HEK293T (cell line): ENCODE data around the gene USP5.

Source experiments
- CTCF ChIA-PET: fragments of 350-600 bp; formaldehyde crosslinking; extraction: SDS; loops from one replicate; lab custom pipeline; 2021; ENCODE audit warnings: antibody characterized with exemption, inconsistent platforms; lab: Yijun Ruan, JAX
- POLR2A ChIA-PET: fragments of 350-600 bp; formaldehyde crosslinking; extraction: SDS; loops from one replicate; lab custom pipeline; 2020; ENCODE audit warnings: antibody characterized with exemption, inconsistent platforms; lab: Yijun Ruan, JAX
- DNase-seq: peaks from one replicate; pipeline ENCODE4 v3.0.0; 2012; ENCODE audit warnings: mixed read lengths; ENCODE audit errors: extremely low spot score
- ARNT ChIP-seq: fragments of 450-650 bp; IDR thresholded peaks from 2 replicates; pipeline ENCODE4 v1.6.1; 2017; ENCODE audit warnings: mild to moderate bottlenecking
- BHLHE40 ChIP-seq: fragments of 450-650 bp; IDR thresholded peaks from 2 replicates; pipeline ENCODE4 v1.6.1; 2016; ENCODE audit warnings: mild to moderate bottlenecking, moderate library complexity, borderline replicate concordance
- CTBP1 ChIP-seq: fragments of 450-650 bp; IDR thresholded peaks from 2 replicates; pipeline ENCODE4 v1.6.1; 2016; ENCODE audit warnings: borderline replicate concordance
- ELF4 ChIP-seq: fragments of 450-650 bp; IDR thresholded peaks from 2 replicates; pipeline ENCODE4 v1.6.1; 2017; ENCODE audit warnings: antibody characterized with exemption
- FOXA1 ChIP-seq: fragments of 450-650 bp; IDR thresholded peaks from 2 replicates; pipeline ENCODE4 v1.6.1; 2016; ENCODE audit warnings: mild to moderate bottlenecking
- FOXK2 ChIP-seq: fragments of 450-650 bp; IDR thresholded peaks from 2 replicates; pipeline ENCODE4 v1.6.1; 2016; ENCODE audit warnings: mild to moderate bottlenecking
- FOXM1 ChIP-seq: fragments of 450-650 bp; IDR thresholded peaks from 2 replicates; pipeline ENCODE4 v1.6.1; 2017; ENCODE audit warnings: mild to moderate bottlenecking, borderline replicate concordance
- HDGF ChIP-seq: fragments of 450-650 bp; IDR thresholded peaks from 2 replicates; pipeline ENCODE4 v1.6.1; 2017; ENCODE audit warnings: antibody characterized with exemption, borderline replicate concordance
- L3MBTL2 ChIP-seq: fragments of 450-650 bp; conservative IDR thresholded peaks from 2 replicates; pipeline ENCODE4 v1.6.1; 2016; ENCODE audit warnings: mild to moderate bottlenecking
- LEF1 ChIP-seq: fragments of 450-650 bp; IDR thresholded peaks from 2 replicates; pipeline ENCODE4 v1.6.1; 2017; ENCODE audit warnings: mild to moderate bottlenecking, borderline replicate concordance
- NFRKB ChIP-seq: fragments of 450-650 bp; IDR thresholded peaks from 2 replicates; pipeline ENCODE4 v1.6.1; 2016; ENCODE audit warnings: mild to moderate bottlenecking, moderate library complexity
- PKNOX1 ChIP-seq: fragments of 450-650 bp; IDR thresholded peaks from 2 replicates; pipeline ENCODE4 v1.6.1; 2016
- SP1 ChIP-seq: fragments of 450-650 bp; IDR thresholded peaks from 2 replicates; pipeline ENCODE4 v1.6.1; 2017
- SUZ12 ChIP-seq: fragments of 450-650 bp; IDR thresholded peaks from 2 replicates; pipeline ENCODE4 v1.6.1; 2016; ENCODE audit warnings: mild to moderate bottlenecking
- TARDBP ChIP-seq: fragments of 450-650 bp; IDR thresholded peaks from 2 replicates; pipeline ENCODE4 v1.6.1; 2016
- ZNF384 ChIP-seq: fragments of 450-650 bp; IDR thresholded peaks from 2 replicates; pipeline ENCODE4 v1.6.1; 2016

The USP5 gene

GRCh38 chr12:6894321-6894720, 42.4 kb downstream of the USP5 start:
- ChIA-PET CTCF (no interaction called here), POLR2A (interaction anchor here (1.0 kb wide), 1 partner anchor 49 kb away, joined by 4 read pairs; the partner anchor contains the start of genes C12orf57 and RNU7-1)
- no peak for DNase-seq
- TF ChIP-seq PKNOX1: no peak
- TF ChIP-seq ELF4: no peak
- no peak for TF ChIP-seq FOXA1
- TF ChIP-seq FOXM1: no peak
- TF ChIP-seq SUZ12: no peak
- no peak for TF ChIP-seq HDGF
- no peak for TF ChIP-seq TARDBP

DNA sequence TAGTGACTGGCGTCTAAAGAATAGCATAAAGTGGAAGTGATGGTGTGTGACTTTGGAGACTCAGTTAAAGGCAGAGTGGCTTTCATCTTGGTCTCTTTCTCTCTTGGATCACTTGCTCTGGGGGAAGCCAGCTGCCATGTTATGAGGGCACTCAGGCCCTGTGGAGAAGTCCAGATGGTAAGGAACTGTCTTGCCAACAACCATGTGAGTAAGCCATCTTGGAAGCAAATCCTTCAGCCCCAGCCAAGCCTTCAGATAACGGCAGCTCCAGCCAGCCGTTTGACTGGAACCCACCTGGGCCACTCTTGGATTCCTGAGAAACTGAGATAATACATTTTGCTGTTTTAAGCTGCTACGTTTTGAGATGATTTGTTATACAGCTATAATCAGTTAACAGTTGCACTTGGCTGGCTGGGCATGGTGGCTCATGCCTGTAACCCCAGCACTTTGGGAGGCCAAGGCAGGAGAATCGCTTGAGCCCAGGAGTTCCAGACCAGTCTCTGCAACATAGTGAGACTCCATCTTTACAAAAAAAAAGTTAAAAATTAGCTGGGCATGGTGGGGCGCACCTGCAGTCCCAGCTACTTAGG, 45.0 kb downstream of the USP5 start:
- POLR2A ChIA-PET: interaction anchor here (0.8 kb wide), 1 partner anchor 29 kb away, joined by 3 read pairs; no protein-coding TSS in a partner anchor
- DNase-seq: no peak
- TF ChIP-seq HDGF: no peak
- TF ChIP-seq ELF4: no peak
- no peak for TF ChIP-seq L3MBTL2
- no peak for TF ChIP-seq FOXA1
- no peak for TF ChIP-seq FOXM1
- no peak for TF ChIP-seq PKNOX1
- no peak for TF ChIP-seq TARDBP
- no peak for TF ChIP-seq SP1
- TF ChIP-seq SUZ12: no peak
- no peak for TF ChIP-seq CTBP1
- no peak for TF ChIP-seq LEF1
- no peak for TF ChIP-seq BHLHE40
- TF ChIP-seq ARNT: no peak
- TF ChIP-seq NFRKB: no peak
- no peak for TF ChIP-seq FOXK2
- no peak for TF ChIP-seq ZNF384
- CTCF ChIA-PET: interaction anchor here (0.7 kb wide), 1 partner anchor 65 kb away, joined by 5 read pairs; no protein-coding TSS in a partner anchor

DNA sequence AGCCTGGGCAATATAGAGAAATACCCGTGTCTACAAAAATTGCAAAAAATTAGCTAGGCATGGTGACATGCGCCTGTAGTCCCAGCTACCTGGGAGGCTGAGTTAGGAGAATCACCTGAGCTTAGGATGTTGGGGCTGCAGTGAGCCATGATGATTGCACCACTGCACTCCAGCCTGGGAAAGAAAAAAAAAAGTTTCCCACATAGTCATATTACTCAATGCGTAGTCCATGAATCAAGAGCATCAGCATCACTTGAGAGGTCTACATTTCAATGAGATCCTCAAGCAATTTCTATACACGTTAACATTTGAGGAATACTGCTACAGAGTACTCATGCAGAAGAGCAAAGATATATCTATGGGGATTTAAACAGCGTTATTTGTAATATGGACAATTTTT, 47.5 kb downstream of the USP5 start:
- CTCF ChIA-PET: no interaction called here
- POLR2A ChIA-PET: interaction anchor here (1.7 to 1.8 kb wide), 2 partner anchors 26 to 48 kb away, joined by 4 to 7 read pairs; partner anchors contain the start of genes SPSB2 and USP5
- no peak for TF ChIP-seq ELF4
- no peak for TF ChIP-seq HDGF
- no peak for TF ChIP-seq PKNOX1
- no peak for TF ChIP-seq FOXM1
- TF ChIP-seq TARDBP: no peak
- TF ChIP-seq LEF1: no peak
- no peak for TF ChIP-seq FOXA1
- TF ChIP-seq ZNF384: no peak
- no peak for TF ChIP-seq SP1
- no peak for TF ChIP-seq SUZ12
- TF ChIP-seq ARNT: no peak
- no peak for TF ChIP-seq CTBP1
- TF ChIP-seq NFRKB: no peak
- no peak for TF ChIP-seq FOXK2
- no peak for TF ChIP-seq L3MBTL2
- no peak for DNase-seq

- TF ChIP-seq CTBP1: no peak
- TF ChIP-seq NFRKB: no peak
- TF ChIP-seq FOXA1: no peak
- no peak for TF ChIP-seq LEF1
- no peak for TF ChIP-seq FOXK2
- no peak for TF ChIP-seq ELF4
- no peak for TF ChIP-seq FOXM1
- ChIA-PET POLR2A (interaction anchor here (1.0 to 1.8 kb wide), 4 partner anchors 9 to 48 kb away, joined by 3 to 7 read pairs (median 4); partner anchors contain the start of genes C12orf57, RNU7-1, SPSB2 and USP5), CTCF (no interaction called here)
- DNase-seq: no peak
Measured at GRCh38 chr12:6899837-6900519, 48.0 kb downstream of the USP5 start.

GRCh38 chr12:6902448-6902847, 50.5 kb downstream of the USP5 start:
- ChIA-PET CTCF (interaction anchor here (1.0 to 2.1 kb wide), 6 partner anchors 11 to 150 kb away, joined by 3 to 10 read pairs (median 6); no protein-coding TSS in a partner anchor), POLR2A (interaction anchor here (1.0 to 4.6 kb wide), 4 partner anchors 11 to 50 kb away, joined by 3 to 34 read pairs (median 3); partner anchors contain the start of gene ENO2)
- TF ChIP-seq TARDBP: no peak
- no peak for TF ChIP-seq ARNT
- DNase-seq: no peak

DNA sequence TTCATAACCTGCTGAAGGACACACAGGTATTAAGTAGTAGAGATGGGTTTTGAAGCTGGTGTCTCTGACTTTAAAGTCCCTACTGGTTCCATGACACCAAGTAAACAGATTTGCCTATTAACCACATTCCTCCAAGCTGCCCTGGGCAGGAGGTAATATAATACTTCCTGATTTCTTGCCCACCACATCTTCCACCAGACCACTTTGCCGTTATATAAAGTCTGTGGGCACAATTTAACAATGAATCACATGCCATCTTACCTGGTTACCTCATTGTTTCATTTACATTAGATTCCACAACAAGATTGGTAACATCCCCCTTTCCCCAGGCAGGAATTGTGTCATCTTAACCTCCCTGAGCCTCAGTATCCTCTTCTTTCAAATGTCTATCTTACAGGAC, 51.8 kb downstream of the USP5 start:
- ChIA-PET POLR2A (interaction anchor here (1.0 to 4.6 kb wide), 6 partner anchors 11 to 180 kb away, joined by 3 to 34 read pairs (median 9); partner anchors contain the start of genes C12orf57, CDCA3, COPS7A and ENO2), CTCF (interaction anchor here (1.0 to 2.1 kb wide), 2 partner anchors 31 to 152 kb away, joined by 3 to 7 read pairs; no protein-coding TSS in a partner anchor)
- TF ChIP-seq SP1 (no peak), CTBP1 (no peak), PKNOX1 (no peak), ELF4 (no peak), LEF1 (no peak)
- no peak for DNase-seq
